HFFc6 (cell line): ENCODE results near the gene FLNB. TPM values are rescaled to one million over a fixed set of nuclear protein-coding genes. Genes with fewer than 3 reads are reported as not detected.

Source experiments
- DNase-seq: peaks from one replicate; pipeline ENCODE4 v3.0.0-alpha.2; 2018
- H3K27ac Mint-ChIP-seq: 2 replicates; pipeline ENCODE4 v1.8.0; 2020; ENCODE audit warnings: mild to moderate bottlenecking, mixed read lengths
- H3K27me3 Mint-ChIP-seq: 2 replicates; pipeline ENCODE4 v1.8.0; 2021; ENCODE audit warnings: mild to moderate bottlenecking, moderate library complexity, mixed read lengths; ENCODE audit not compliant: insufficient read depth
- H3K36me3 Mint-ChIP-seq: 2 replicates; pipeline ENCODE4 v1.8.0; 2021; ENCODE audit warnings: low read depth, mixed read lengths
- H3K4me1 Mint-ChIP-seq: 2 replicates; pipeline ENCODE4 v1.8.0; 2020; ENCODE audit warnings: low read depth, mixed read lengths
- H3K4me3 Mint-ChIP-seq: 2 replicates; pipeline ENCODE4 v1.8.0; 2020; ENCODE audit warnings: mild to moderate bottlenecking, moderate library complexity, mixed read lengths
- H3K9me3 Mint-ChIP-seq: 2 replicates; pipeline ENCODE4 v1.8.0; 2020; ENCODE audit warnings: mild to moderate bottlenecking, mixed read lengths
- CTCF ChIP-seq: fragments of 200-600 bp; sonication (generic); IDR thresholded peaks from 2 replicates; pipeline ENCODE4 v1.5.0; 2021; ENCODE audit warnings: antibody characterized with exemption, mild to moderate bottlenecking
- total RNA-seq, 6 experiments: library from RNA; stranded (reverse); fragmentation: NEBNext Ultra II Directional; extraction: Animal tissue kit (Norgen Biotek cat#: 25700); gene quantifications; 2 replicates in 1 of 6; 3 replicates in 5 of 6; pipeline ENCODE4 v1.2.3, GENCODE V29; 2021

The FLNB gene
- total RNA-seq, 6 experiments from 2014 or later = 93.8 to 117 (median 98.7) TPM

DNA sequence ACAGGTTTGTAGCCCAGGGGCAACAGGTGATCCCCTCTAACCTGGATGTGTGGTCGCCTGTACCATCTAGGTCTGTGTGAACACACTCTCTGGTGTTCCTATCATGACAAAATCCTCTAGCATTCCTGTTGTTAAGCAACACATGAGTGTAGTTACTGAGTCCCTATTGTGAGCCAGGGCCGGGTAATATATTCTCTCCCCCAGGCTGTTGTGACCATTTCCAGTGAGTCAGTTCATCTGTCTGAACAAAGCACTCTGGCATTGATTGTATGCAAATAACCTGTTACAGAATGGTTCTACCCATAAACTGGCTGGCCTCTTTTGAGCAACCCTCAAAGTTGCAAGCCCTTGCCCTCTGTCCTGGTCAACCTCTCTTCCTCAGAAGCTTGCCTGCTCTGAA is 2.6 kb upstream of the FLNB start:
- Mint-ChIP-seq H3K9me3 (no peaks in the 10 kb centered on the region), H3K27ac (peak overlapping the region; percentile 99), H3K36me3 (peaks cover 6% of the 10 kb centered on the region; the same call in 1 of the 2 replicates), H3K27me3 (peaks cover 3% of the 10 kb centered on the region), H3K4me3 (peak overlapping the region; percentile 61; the same call in 1 of the 2 replicates), H3K4me1 (peaks cover 47% of the 10 kb centered on the region)
- DNase-seq = peak; percentile 91
- TF ChIP-seq CTCF = no peak

DNA sequence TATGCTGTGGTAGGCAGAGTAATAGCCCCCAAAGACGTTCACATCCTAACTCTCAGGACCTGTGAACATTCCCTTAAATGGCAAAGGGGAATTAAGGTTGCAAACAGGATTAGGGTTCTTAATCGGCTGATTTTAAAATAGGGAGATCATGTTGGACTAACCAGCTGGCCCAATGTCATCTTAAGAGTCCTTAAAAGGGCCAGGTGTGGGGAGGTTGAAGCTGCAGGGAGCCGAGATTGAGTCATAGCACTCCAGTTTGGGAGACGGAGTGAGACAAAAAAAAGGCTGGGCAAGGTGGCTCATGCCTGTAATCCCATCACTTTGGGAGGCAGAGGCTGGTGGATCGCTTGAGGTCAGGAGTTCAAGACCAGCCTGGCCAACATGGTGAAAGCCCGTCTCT is 1.6 kb upstream of the FLNB start:
- H3K4me1 Mint-ChIP-seq = peaks cover 49% of the 10 kb centered on the region
- H3K27ac Mint-ChIP-seq = no peak overlapping the region
- TF ChIP-seq CTCF = no peak
- peaks cover 6% of the 10 kb centered on the region; the same call in 1 of the 2 replicates for H3K36me3 Mint-ChIP-seq
- H3K9me3 Mint-ChIP-seq = no peaks in the 10 kb centered on the region
- DNase-seq = no peak
- H3K4me3 Mint-ChIP-seq = no peak overlapping the region
- peaks cover 3% of the 10 kb centered on the region for H3K27me3 Mint-ChIP-seq

GRCh38 chr3:58009026-58009748 is 965 bp downstream of the FLNB start:
- Mint-ChIP-seq H3K27ac (peak overlapping the region; percentile 51), H3K36me3 (peaks cover 6% of the 10 kb centered on the region; the same call in 1 of the 2 replicates), H3K27me3 (peaks cover 3% of the 10 kb centered on the region; the same call in 1 of the 2 replicates), H3K9me3 (no peaks in the 10 kb centered on the region), H3K4me3 (peak overlapping the region; percentile 91), H3K4me1 (peaks cover 75% of the 10 kb centered on the region)
- DNase-seq = no peak
- no peak for TF ChIP-seq CTCF

DNA sequence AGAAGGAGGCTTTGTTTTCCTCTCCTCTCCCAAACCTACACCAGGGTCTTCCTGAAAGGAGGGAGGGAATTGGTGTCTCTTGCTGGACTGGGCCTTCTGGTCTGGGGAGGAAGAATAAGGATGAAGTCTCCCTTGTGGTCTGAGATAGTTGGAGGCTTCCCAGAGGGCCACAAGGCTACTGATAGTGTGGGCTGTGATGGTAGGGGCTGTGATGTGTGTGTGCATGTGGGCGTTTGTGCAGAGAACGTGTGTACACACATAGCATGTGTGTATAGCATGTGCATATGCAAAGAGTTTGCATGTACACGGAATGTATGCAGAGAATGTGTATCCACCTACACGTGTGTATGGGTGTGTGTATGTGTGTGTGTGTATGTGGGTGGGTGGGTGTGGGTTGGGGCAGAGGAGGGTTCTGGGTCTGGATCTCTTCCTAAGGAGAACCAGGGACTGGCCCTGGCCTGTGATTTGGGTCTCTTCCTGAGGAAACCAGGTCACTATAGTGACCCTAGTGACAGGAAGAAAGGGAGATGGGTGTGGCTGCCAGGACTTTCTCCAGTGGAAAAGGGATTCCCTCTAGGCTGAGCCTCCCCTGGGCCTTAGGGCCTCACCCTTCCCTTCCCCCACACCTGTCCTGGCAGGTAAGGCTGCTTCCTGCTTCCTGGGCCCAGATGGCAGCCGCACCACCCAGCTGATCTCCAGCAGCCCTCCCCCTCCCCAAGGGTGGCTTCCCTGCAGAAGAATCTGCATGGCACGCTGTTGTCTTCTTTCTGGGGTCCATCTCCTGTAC is 1.7 kb downstream of the FLNB start:
- H3K4me3 Mint-ChIP-seq = peak overlapping the region; percentile 91
- H3K9me3 Mint-ChIP-seq = no peaks in the 10 kb centered on the region
- H3K27ac Mint-ChIP-seq = peak overlapping the region; percentile 62
- DNase-seq = no peak
- H3K4me1 Mint-ChIP-seq = peaks cover 78% of the 10 kb centered on the region
- H3K36me3 Mint-ChIP-seq = peaks cover 6% of the 10 kb centered on the region; the same call in 1 of the 2 replicates
- no peak for TF ChIP-seq CTCF
- peaks cover 3% of the 10 kb centered on the region; the same call in 1 of the 2 replicates for H3K27me3 Mint-ChIP-seq

DNA sequence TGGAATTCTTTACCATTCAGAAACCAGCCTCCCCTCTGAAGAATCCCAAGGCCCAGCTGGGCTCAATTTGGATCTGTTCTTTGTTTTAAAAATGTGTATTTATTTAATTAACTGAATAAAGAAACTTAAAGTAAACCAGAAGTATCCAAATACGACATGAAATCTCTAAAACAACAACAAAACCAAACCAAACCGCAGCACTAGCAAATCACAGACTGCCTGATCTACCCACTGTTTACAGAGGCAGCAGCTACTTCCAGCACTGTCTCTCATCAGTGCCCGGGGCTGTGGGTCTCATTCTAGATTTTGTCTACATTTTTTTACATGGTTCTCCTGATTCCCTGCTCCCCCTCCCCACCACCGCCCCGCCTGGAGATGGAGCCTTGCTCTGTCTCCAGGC is 2.3 kb downstream of the FLNB start:
- H3K4me3 Mint-ChIP-seq = peak overlapping the region; percentile 91
- peaks cover 9% of the 10 kb centered on the region; the same call in 1 of the 2 replicates for H3K36me3 Mint-ChIP-seq
- no peaks in the 10 kb centered on the region for H3K9me3 Mint-ChIP-seq
- H3K27me3 Mint-ChIP-seq = peaks cover 3% of the 10 kb centered on the region; the same call in 1 of the 2 replicates
- no peak for TF ChIP-seq CTCF
- H3K4me1 Mint-ChIP-seq = peaks cover 78% of the 10 kb centered on the region
- DNase-seq = peak; percentile 53
- peak overlapping the region; percentile 62 for H3K27ac Mint-ChIP-seq
